SK-N-SH treated with all-trans-retinoic acid at 6 μM for 48 hours (cell line): ENCODE results near the gene POLR2E.

ENCODE experiments used
- ATAC-seq: fragments of 200-7000 bp; cut with Tn5 transposase; 3 replicates; pipeline ENCODE4 v1.9.1; 2020; ENCODE audit warnings: mild to moderate bottlenecking, moderate library complexity
- ARNTL ChIP-seq: fragments of 450-650 bp; formaldehyde crosslinking; IDR thresholded peaks from 2 replicates; pipeline ENCODE4 v1.5.0; 2020; ENCODE audit warnings: low read depth, mild to moderate bottlenecking, moderate library complexity, borderline replicate concordance
- BACH2 ChIP-seq: fragments of 250-450 bp; sonication (Bioruptor Pico); IDR thresholded peaks from 2 replicates; pipeline ENCODE4 v1.9.0; 2021; ENCODE audit warnings: mild to moderate bottlenecking, borderline replicate concordance
- CREB5 ChIP-seq: fragments of 250-450 bp; sonication (Bioruptor Pico); IDR thresholded peaks from 2 replicates; pipeline ENCODE4 v1.5.1; 2020; ENCODE audit warnings: low read depth, mild to moderate bottlenecking, moderate library complexity
- CSDC2 ChIP-seq: fragments of 250-450 bp; sonication (Bioruptor Pico); IDR thresholded peaks from 2 replicates; pipeline ENCODE4 v1.5.0; 2020; ENCODE audit warnings: mild to moderate bottlenecking, moderate library complexity
- CSRNP3 ChIP-seq: fragments of 250-450 bp; sonication (Bioruptor Pico); IDR thresholded peaks from 2 replicates; pipeline ENCODE4 v1.5.1; 2021; ENCODE audit warnings: mild to moderate bottlenecking, moderate library complexity
- ESRRG ChIP-seq: fragments of 250-450 bp; sonication (Bioruptor Pico); IDR thresholded peaks from 2 replicates; pipeline ENCODE4 v1.6.1; 2021; ENCODE audit warnings: mild to moderate bottlenecking
- GLIS3 ChIP-seq: fragments of 250-450 bp; sonication (Bioruptor Pico); IDR thresholded peaks from 2 replicates; pipeline ENCODE4 v1.5.0; 2020; ENCODE audit warnings: mild to moderate bottlenecking, moderate library complexity
- ISL1 ChIP-seq: fragments of 250-450 bp; sonication (Bioruptor Pico); IDR thresholded peaks from 2 replicates; pipeline ENCODE4 v2.1.2; 2022; ENCODE audit warnings: mild to moderate bottlenecking, moderate library complexity
- OSR1 ChIP-seq: fragments of 250-450 bp; sonication (Bioruptor Pico); IDR thresholded peaks from 2 replicates; pipeline ENCODE4 v1.8.0; 2022; ENCODE audit warnings: moderate library complexity, mild to moderate bottlenecking, inconsistent platforms
- PATZ1 ChIP-seq: fragments of 250-450 bp; sonication (Bioruptor Pico); IDR thresholded peaks from 2 replicates; pipeline ENCODE4 v1.8.0; 2020; ENCODE audit warnings: mild to moderate bottlenecking, moderate library complexity, borderline replicate concordance
- POU6F1 ChIP-seq: fragments of 250-450 bp; sonication (Bioruptor Pico); IDR thresholded peaks from 2 replicates; pipeline ENCODE4 v1.8.0; 2021; ENCODE audit warnings: low read depth, mild to moderate bottlenecking, moderate library complexity, borderline replicate concordance
- PPARA ChIP-seq: fragments of 250-450 bp; sonication (Bioruptor Pico); IDR thresholded peaks from 2 replicates; pipeline ENCODE4 v1.5.0; 2020; ENCODE audit warnings: mild to moderate bottlenecking, borderline replicate concordance
- RARB ChIP-seq: fragments of 250-450 bp; sonication (Bioruptor Pico); IDR thresholded peaks from 2 replicates; pipeline ENCODE4 v1.8.0; 2021; ENCODE audit warnings: mild to moderate bottlenecking, moderate library complexity
- SNAI2 ChIP-seq: fragments of 250-450 bp; sonication (Bioruptor Pico); IDR thresholded peaks from 2 replicates; pipeline ENCODE4 v1.5.0; 2020; ENCODE audit warnings: mild to moderate bottlenecking, moderate library complexity
- TOX ChIP-seq: fragments of 250-450 bp; sonication (Bioruptor Pico); IDR thresholded peaks from 2 replicates; pipeline ENCODE4 v1.8.0; 2021; ENCODE audit warnings: mild to moderate bottlenecking, moderate library complexity, borderline replicate concordance
- TSHZ2 ChIP-seq: fragments of 250-450 bp; sonication (Bioruptor Pico); IDR thresholded peaks from 2 replicates; pipeline ENCODE4 v1.5.0; 2020; ENCODE audit warnings: mild to moderate bottlenecking, moderate library complexity
- ZC3H10 ChIP-seq: fragments of 250-450 bp; sonication (Bioruptor Pico); IDR thresholded peaks from 2 replicates; pipeline ENCODE4 v1.5.1; 2021; ENCODE audit warnings: mild to moderate bottlenecking, moderate library complexity
- ZFP30 ChIP-seq: fragments of 450-650 bp; formaldehyde crosslinking; IDR thresholded peaks from 2 replicates; pipeline ENCODE4 v1.5.0; 2022; ENCODE audit warnings: mild to moderate bottlenecking, moderate library complexity
- ZNF565 ChIP-seq: fragments of 450-650 bp; formaldehyde crosslinking; conservative IDR thresholded peaks from 2 replicates; pipeline ENCODE4 v1.5.0; 2020; ENCODE audit warnings: low read depth, mild to moderate bottlenecking, moderate library complexity
- ZNF70 ChIP-seq: fragments of 450-650 bp; formaldehyde crosslinking; IDR thresholded peaks from 2 replicates; pipeline ENCODE4 v1.5.0; 2020; ENCODE audit warnings: mild to moderate bottlenecking, moderate library complexity
- ZNF8 ChIP-seq: fragments of 450-650 bp; formaldehyde crosslinking; IDR thresholded peaks from 2 replicates; pipeline ENCODE4 v1.5.0; 2020; ENCODE audit warnings: mild to moderate bottlenecking, moderate library complexity

Gene POLR2E

GRCh38 chr19:1119475-1120217, 24.5 kb upstream of the POLR2E start:
- no peak for TF ChIP-seq ZNF565
- no peak for TF ChIP-seq CSRNP3 (CRISPR knock-in tag)
- TF ChIP-seq OSR1 (CRISPR knock-in tag): no peak

GRCh38 chr19:1118999-1119398, 23.8 kb upstream of the POLR2E start:
- no peak for ATAC-seq
- TF ChIP-seq ARNTL (CRISPR knock-in tag) (no peak), ZNF8 (CRISPR knock-in tag) (no peak), ZC3H10 (no peak), ISL1 (CRISPR knock-in tag) (no peak), CREB5 (no peak), ZNF70 (CRISPR knock-in tag) (no peak)

More at GRCh38 chr19:1119475-1120217, 24.5 kb upstream of the POLR2E start:
- ATAC-seq: no peak

- no peak for TF ChIP-seq ISL1 (CRISPR knock-in tag)
- TF ChIP-seq PPARA: no peak
- TF ChIP-seq TOX (CRISPR knock-in tag): no peak
- TF ChIP-seq TSHZ2 (CRISPR knock-in tag): no peak
- no peak for TF ChIP-seq CREB5
- TF ChIP-seq ZFP30 (CRISPR knock-in tag): no peak
- TF ChIP-seq ESRRG (CRISPR knock-in tag): no peak
- TF ChIP-seq ZC3H10: no peak
- no peak for TF ChIP-seq SNAI2
- TF ChIP-seq CSDC2 (CRISPR knock-in tag): no peak
- TF ChIP-seq POU6F1 (CRISPR knock-in tag): no peak
- TF ChIP-seq, all 23 proteins: peak for 0
- no peak for ATAC-seq
Observed at GRCh38 chr19:1117654-1118053, 22.5 kb upstream of the POLR2E start.

GRCh38 chr19:1116726-1117581, 21.8 kb upstream of the POLR2E start:
- ATAC-seq: no peak
- TF ChIP-seq PATZ1 (no peak), GLIS3 (no peak), ISL1 (CRISPR knock-in tag) (no peak), ZNF8 (CRISPR knock-in tag) (no peak), BACH2 (no peak), ARNTL (CRISPR knock-in tag) (no peak), CSRNP3 (CRISPR knock-in tag) (no peak), ZC3H10 (no peak), RARB (CRISPR knock-in tag) (no peak), CSDC2 (CRISPR knock-in tag) (no peak)
